GM12878 (cell line): Measurements from ENCODE around the gene SLC50A1. TPM values are rescaled to one million over a fixed set of nuclear protein-coding genes. Genes with fewer than 3 reads are reported as not detected.

Experiments
- CHD4 ChIP-seq: fragments of 200-600 bp; sonication (generic); IDR thresholded peaks from 2 replicates; pipeline ENCODE4 v1.6.1; 2016; ENCODE audit warnings: mild to moderate bottlenecking
- E2F8 ChIP-seq: fragments of 450-650 bp; IDR thresholded peaks from 2 replicates; pipeline ENCODE4 v1.6.1; 2018; ENCODE audit warnings: mild to moderate bottlenecking, low read depth, moderate library complexity; ENCODE audit not compliant: partially characterized antibody
- EP300 ChIP-seq, 2 experiments: fragments of 150-350 bp in 1 of 2; IDR thresholded peaks; 2 replicates each; pipeline ENCODE4 v1.6.1; 2011 to 2012; ENCODE audit warnings: low read depth in 2 of 2, low read length in 2 of 2, borderline replicate concordance in 1 of 2, improper control_type of control experiment in 1 of 2, inconsistent platforms in 1 of 2; ENCODE audit not compliant: control insufficient read depth in 1 of 2
- SREBF1 ChIP-seq: IDR thresholded peaks from 2 replicates; pipeline ENCODE4 v1.6.1; 2012; ENCODE audit warnings: mild to moderate bottlenecking, low read length
- STAT3 ChIP-seq: IDR thresholded peaks from 2 replicates; pipeline ENCODE4 v1.6.1; 2011; ENCODE audit warnings: low read depth, low read length, improper control_type of control experiment
- polyA plus RNA-seq, 11 experiments: library from polyadenylated mRNA; depleted of rRNA in 4 of 11; unstranded in 6 of 11; stranded (reverse) in 5 of 11; fragments of >200 nt; fragmentation: Nextera tagmentation in 4 of 11; fragmentation: Illumina TruSeq in 1 of 11; extraction: Ambion mirVana in 4 of 11; extraction: Trizol in 1 of 11; gene quantifications; 1 replicate in 1 of 11; 2 replicates in 10 of 11; pipeline versions ENCODE4 v1.2.1 to v1.2.3, GENCODE V29; 2011 to 2016; ENCODE audit warnings: inconsistent platforms in 2 of 11, missing spikeins in 2 of 11, low read depth in 1 of 11
- total RNA-seq, 4 experiments: library from RNA; depleted of rRNA in 3 of 4; stranded (reverse); fragments of >200 nt in 3 of 4; fragmentation: Illumina TruSeq in 1 of 4; extraction: Trizol in 1 of 4; gene quantifications; 2 replicates each; pipeline versions ENCODE4 v1.2.1 to v1.2.3, GENCODE V29; 2013 to 2021
- TF ChIP-seq, protein P1 (sequence below): fragments of 450-650 bp; IDR thresholded peaks from 2 replicates; pipeline ENCODE4 v1.6.1; 2017; ENCODE audit warnings: mild to moderate bottlenecking, low read depth, inconsistent platforms; ENCODE audit not compliant: poor library complexity, severe bottlenecking

The SLC50A1 gene
- total and polyA plus RNA-seq, 10 of the 15 experiments (the other 5 are each of a cell fraction or from before 2014, with no cell fraction given) = 32.5 to 85.6 (median 54.0) TPM

DNA sequence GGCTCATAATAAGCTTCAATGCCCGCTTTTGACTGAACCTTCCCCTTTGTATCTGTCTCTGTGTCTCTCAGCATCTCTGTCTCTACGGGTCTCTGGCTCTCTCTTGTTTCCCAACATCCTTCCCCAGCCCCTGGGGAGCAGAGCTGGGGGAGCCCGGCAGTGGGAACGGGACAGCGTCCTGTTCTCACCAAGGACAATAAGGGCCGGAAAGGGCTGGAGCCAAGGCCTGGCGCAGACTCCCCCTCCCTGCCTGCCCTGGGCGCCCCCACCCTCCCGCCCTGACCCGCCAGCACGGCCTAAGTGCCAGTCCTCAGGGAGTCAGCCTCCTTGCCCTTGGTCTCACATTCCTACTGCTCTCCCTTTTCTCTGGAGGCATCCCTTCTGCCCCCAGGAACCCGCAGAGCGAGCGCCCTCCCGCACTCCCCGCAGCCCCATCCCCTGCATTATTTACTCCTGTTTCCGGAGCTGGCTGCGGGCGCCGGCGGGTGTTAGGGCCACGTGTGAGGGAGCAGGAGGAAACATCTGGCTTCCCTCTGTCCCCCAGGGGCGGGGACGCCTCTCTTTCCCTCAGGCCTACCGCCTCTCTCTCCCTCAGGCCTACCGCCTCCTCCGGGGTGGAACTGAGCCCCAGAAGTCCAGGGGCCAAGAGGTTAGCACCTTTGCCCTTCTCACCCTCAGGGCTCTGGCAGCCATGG lies 31.0 kb downstream of the SLC50A1 start (continued):
- no peak for TF ChIP-seq E2F8
- TF ChIP-seq SREBF1 = no peak
- TF ChIP-seq STAT3 = no peak
- TF ChIP-seq, protein P1, sequence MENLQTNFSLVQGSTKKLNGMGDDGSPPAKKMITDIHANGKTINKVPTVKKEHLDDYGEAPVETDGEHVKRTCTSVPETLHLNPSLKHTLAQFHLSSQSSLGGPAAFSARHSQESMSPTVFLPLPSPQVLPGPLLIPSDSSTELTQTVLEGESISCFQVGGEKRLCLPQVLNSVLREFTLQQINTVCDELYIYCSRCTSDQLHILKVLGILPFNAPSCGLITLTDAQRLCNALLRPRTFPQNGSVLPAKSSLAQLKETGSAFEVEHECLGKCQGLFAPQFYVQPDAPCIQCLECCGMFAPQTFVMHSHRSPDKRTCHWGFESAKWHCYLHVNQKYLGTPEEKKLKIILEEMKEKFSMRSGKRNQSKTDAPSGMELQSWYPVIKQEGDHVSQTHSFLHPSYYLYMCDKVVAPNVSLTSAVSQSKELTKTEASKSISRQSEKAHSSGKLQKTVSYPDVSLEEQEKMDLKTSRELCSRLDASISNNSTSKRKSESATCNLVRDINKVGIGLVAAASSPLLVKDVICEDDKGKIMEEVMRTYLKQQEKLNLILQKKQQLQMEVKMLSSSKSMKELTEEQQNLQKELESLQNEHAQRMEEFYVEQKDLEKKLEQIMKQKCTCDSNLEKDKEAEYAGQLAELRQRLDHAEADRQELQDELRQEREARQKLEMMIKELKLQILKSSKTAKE = no peak
- no peak for TF ChIP-seq CHD4
- no peak for TF ChIP-seq EP300 (IDR thresholded peaks at IDR 0.05; ENCODE audit: borderline replicate concordance in 1 of 2, control insufficient read depth in 1 of 2, low read depth in 2 of 2, low read length in 2 of 2)
